GM18951 (cell line): ENCODE data around the gene GIMAP6.
"Not testable (repeated sequence)": the region's sequence is repeated elsewhere in the genome, so short reads cannot be mapped to it uniquely, and the experiment has no call there.

Experiments used
- POLR2A ChIP-seq: IDR thresholded peaks from 4 replicates; pipeline ENCODE4 v1.6.1; 2011; ENCODE audit warnings: mild to moderate bottlenecking; ENCODE audit not compliant: insufficient read length, insufficient read depth; ENCODE audit errors: extremely low read depth
- in situ Hi-C: fragments of 300-500 bp; cut with MboI; formaldehyde crosslinking; loops from one replicate; pipeline ENCODE4 v1.12.0; 2022; ENCODE audit warnings: low sequenced_read_pairs, mixed read lengths, inconsistent platforms; ENCODE audit not compliant: unreplicated experiment

The GIMAP6 gene

GRCh38 chr7:150620617-150621371, 11.4 kb downstream of the GIMAP6 start:
- in situ Hi-C loops, result no loop called here
- no peak for TF ChIP-seq POLR2A

GRCh38 chr7:150620061-150620460, 12.1 kb downstream of the GIMAP6 start:
- TF ChIP-seq POLR2A, result no peak
- in situ Hi-C loops, result no loop called here

GRCh38 chr7:150615221-150615755, 16.9 kb downstream of the GIMAP6 start:
- in situ Hi-C loops, result not testable (repeated sequence)

- in situ Hi-C loops, result not testable (repeated sequence)
Observed at GRCh38 chr7:150614426-150614825, 17.8 kb downstream of the GIMAP6 start.

GRCh38 chr7:150613880-150614279, 18.3 kb downstream of the GIMAP6 start:
- in situ Hi-C loops, result no loop called here
- no peak for TF ChIP-seq POLR2A

- TF ChIP-seq POLR2A, result no peak
- in situ Hi-C loops, result no loop called here
Observed at GRCh38 chr7:150612925-150613324, 19.3 kb downstream of the GIMAP6 start.

- in situ Hi-C loops, result no loop called here
- no peak for TF ChIP-seq POLR2A
Observed at GRCh38 chr7:150610233-150610632, 22.0 kb downstream of the GIMAP6 start.

GRCh38 chr7:150603600-150603999, 28.6 kb downstream of the GIMAP6 start:
- in situ Hi-C loops, result not testable (repeated sequence)

GRCh38 chr7:150595361-150595760, 36.8 kb downstream of the GIMAP6 start:
- in situ Hi-C loops, result no loop called here
- TF ChIP-seq POLR2A, result no peak

GRCh38 chr7:150594805-150595204, 37.4 kb downstream of the GIMAP6 start:
- in situ Hi-C loops, result no loop called here
- no peak for TF ChIP-seq POLR2A

- TF ChIP-seq POLR2A, result no peak
- in situ Hi-C loops, result no loop called here
Observed at GRCh38 chr7:150587551-150587950, 44.6 kb downstream of the GIMAP6 start.

- TF ChIP-seq POLR2A, result no peak
- in situ Hi-C loops, result no loop called here
Observed at GRCh38 chr7:150586785-150587152, 45.4 kb downstream of the GIMAP6 start.

- TF ChIP-seq POLR2A, result no peak
- in situ Hi-C loops, result no loop called here
Observed at GRCh38 chr7:150586068-150586784, 46.0 kb downstream of the GIMAP6 start.

- no peak for TF ChIP-seq POLR2A
- in situ Hi-C loops, result no loop called here
Observed at GRCh38 chr7:150585199-150585598, 47.0 kb downstream of the GIMAP6 start.

GRCh38 chr7:150580638-150581394, 51.4 kb downstream of the GIMAP6 start:
- no peak for TF ChIP-seq POLR2A
- in situ Hi-C loops, result no loop called here

- in situ Hi-C loops, result not testable (repeated sequence)
Observed at GRCh38 chr7:150579979-150580637, 52.1 kb downstream of the GIMAP6 start.
